Measurements from ENCODE around the gene SPATA12.

Gene SPATA12

DNA sequence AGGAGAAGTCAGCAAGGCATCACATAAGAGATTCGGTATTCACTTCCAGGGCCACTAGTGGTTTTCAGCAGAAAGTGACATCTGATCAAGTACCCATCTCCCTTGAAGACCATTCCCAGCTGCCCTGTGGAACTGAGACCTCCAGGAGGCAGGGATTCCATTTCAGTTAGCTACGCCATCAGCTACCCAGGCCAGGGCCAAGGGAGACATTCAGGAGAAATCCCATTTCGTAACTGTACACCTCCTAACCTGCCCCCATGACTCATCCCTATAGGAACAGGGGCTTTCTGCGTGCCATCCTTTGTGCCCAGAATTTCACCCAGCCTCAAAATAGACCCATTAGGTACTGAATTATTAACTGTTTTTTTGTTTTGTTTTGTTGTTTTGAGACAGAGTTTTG, 24.7 kb downstream of the SPATA12 start:
- no peak for DNase-seq

DNA sequence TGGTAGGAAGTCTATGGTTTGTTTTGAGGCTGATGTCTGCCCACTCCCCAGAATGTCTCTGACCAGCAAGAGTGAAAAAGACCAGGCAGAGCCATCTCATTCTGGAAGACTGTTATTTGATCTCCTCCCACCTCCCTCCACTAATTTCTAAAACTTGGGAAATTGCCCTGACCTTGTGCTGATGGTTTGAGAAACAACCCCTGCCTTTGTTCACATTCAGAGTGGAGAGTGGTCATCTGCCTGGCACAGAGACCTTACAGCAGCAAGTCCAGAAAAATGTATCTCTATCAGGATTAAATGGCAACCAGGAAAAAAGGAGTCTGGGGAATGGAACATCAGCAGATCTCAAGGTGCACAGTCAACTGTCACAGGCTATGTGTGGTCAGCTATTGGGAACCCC, 25.7 kb downstream of the SPATA12 start:
- no peak for DNase-seq

DNA sequence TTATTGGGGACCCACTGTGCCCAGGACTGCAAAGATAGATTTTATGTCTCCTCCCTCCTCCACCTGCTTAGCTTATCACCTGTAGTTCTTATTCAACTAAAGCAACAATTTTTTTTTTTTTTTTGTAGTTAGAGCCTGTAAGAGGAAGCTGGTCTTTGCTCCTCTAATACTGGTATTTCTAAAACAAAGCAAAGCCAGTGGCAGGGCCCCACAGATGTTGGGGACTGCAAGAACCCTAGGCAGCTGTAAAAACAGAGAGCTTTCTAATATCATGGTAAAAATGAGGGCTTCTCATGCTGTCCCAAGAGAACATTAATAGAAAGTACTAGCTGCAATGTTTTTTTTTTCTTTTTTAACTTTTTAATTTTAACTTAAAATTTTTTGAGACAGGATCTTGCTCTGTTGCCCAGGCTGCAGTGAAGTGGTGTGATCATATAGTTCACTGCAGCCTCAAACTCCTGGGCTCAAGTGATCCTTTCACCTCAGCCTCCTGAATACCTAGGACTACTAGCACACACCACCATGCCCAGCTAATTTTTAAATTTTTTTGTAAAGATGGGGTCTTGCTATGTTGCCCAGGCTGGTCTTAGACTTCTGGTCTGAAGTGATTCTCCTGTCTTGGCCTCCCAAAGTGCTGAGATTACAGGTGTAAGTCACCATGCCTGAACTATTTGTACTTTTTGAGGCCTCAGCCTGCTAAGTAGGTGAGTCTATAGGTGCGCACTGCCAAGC, 27.1 kb downstream of the SPATA12 start:
- DNase-seq = no peak

DNA sequence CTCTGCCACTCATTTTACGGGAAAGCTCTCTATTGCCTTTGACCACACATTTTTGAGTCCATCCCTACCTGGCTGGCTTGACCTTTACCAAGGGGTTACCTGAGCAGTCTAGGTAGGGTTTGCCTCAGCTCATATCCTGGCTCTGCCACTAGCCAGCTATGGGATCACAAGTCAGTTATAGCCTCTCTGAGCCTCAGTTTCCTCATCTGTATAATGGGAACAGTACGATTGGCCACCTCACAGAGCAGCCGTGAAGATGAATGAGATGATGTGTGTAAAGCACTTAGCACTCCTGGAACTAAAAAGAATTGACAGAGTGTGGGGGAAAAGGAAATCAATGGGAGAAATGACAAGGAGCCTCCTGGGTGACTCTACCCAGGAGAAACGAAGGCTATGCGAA, 28.0 kb downstream of the SPATA12 start:
- DNase-seq = no peak

DNA sequence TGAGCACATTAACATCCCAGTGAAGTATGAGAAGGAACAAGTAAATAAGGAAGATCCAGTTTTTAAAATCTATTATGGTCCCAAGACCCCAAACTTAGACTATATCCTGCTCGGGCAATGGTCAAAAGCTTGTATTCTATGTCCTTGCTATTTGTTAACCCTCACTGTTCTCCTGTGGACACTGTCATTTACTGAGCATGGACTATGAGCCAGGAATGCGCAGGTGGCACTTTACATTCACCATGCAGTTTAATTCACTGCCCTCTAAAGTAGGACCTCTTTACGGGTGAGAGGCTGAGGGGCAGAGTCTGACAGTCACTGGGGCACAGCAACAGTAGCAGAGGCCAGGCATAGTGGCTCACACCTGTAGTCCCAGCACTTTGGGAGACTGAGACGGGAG, 28.6 kb downstream of the SPATA12 start:
- DNase-seq = no peak

DNA sequence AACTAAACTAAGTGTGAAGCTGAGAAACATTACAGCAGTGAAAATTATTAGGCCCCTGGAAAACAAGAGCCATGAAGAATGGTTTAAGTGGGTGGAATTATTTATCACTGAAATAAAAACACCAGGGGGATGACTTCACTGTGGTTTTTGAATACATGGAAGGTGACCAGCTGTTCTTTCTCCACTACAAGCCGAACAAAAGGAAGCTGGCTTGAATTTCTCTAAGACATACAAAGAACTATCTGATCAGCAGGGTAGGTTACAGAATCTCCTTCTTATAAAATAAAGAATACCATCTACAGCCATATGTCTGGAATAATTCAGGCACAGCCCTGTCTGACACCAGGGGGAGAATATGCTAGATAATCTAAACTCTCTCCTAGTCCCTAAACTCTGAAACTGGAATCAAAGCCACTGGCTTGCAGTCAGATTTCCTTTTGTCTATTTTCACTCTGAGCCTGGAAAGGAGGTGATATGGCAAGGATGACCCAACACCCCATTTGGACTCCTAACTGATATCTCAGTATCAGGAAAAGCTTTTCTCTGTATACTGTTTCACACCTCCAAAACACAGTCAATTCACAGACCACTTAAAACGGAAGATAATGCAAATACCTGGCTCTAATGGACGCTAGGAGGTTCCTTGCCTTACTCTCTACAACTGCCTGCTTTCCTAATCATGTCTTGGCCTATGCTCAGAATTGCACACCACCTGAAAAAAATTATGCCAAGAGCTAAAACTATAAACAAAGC, 31.2 kb downstream of the SPATA12 start:
- no peak for DNase-seq

DNA sequence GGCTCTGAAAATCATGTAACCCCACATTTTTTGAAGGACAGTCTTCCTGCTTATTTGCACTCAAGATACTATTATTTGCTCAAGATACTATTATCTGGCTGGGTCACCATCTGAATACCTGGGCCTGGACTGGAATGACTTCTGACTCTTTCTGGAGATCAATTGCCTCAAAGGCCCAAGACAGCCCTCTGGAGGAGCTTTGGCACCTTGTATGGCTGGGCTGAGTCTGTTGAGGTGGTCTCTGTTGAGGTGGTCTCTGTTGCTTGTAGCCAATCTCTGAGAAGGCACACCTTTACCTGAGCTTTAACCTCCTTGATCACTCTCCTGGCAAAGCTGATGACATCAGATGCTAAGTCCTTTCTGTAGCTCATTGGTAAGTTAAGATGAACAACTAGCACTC, 33.0 kb downstream of the SPATA12 start:
- no peak for DNase-seq

DNA sequence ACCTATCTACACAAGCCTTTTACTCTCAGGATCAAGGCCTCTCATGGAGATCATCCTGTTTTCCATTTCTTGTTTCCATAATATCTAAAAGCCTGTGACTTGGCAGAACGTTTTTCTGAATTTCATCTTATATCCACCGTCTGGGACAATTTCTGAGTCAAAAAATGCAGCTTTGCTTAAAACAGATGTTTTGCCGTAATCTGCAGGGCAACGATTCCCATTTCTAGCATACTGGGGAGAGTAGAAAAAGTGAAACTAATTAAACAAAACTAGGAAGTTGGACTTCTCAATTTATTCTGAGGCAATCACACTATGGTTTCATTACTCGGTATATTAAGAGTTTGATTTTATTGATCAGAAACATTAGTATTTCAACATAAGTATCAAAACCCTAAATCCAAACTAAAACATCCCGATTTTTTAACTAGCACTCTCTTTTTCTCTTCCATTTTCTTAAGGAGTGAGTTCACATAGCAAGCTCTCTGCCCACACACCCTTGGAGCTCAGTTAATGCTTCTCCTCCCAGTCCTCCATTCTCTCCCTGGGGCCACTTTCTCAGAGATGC, 33.6 kb downstream of the SPATA12 start:
- DNase-seq = no peak

DNA sequence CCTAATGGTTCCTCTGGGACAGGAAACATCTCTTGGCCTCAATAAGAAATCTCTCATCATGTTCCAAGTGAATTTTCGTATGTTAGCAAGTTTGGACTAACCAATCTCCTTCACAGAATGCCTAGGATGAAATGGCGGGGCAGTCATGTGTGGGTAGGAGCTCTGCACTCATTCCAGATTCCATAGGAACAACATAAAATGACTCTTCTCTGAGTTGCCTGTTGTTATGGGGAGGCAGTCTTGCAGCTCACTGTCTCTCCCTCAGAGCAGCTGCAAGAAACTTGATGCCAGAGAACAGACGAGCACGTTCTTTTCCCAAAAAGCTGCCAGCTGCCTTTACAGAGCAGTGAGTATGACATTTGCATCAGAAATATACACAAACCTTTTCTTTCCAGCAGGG, 34.1 kb downstream of the SPATA12 start:
- DNase-seq = no peak

DNA sequence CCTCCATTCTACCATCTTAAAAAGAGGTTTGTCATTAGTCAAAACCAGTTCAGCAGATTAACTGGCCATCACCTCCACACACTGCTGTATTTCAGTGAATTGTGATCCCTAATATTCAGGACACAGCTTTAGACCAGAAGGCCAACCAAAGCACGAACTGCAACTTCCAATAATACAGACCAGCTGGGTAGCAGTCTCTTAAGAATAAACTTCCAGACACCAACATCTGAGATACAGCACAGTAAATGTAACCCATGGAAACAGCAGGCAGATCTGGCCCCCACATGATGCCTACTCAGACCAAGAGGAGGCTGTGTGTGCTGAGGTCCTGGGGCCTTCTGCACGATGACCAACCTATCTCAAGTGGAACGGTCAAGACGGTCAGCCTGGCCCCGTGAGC, 34.9 kb downstream of the SPATA12 start:
- DNase-seq = no peak

DNA sequence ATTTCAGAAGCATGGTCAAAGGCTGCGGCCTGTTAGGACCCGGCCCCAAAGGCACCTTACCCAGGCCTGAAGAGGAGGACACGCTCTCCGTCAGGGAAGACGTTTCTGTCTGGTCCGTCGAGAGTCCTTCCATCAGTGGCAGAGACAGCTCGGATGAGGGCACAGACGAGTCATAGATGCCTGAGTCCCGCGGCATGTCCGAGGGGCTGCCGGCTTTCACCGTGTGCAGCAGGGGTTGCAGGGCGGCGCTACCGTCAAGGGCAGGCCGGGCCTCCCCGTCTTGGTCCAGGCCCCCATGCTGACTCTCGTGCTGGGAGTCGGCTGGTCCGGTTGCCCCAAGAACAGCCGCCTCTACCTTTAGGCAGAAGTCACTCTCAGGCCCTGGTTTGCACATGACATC, 37.1 kb downstream of the SPATA12 start:
- DNase-seq = no peak

DNA sequence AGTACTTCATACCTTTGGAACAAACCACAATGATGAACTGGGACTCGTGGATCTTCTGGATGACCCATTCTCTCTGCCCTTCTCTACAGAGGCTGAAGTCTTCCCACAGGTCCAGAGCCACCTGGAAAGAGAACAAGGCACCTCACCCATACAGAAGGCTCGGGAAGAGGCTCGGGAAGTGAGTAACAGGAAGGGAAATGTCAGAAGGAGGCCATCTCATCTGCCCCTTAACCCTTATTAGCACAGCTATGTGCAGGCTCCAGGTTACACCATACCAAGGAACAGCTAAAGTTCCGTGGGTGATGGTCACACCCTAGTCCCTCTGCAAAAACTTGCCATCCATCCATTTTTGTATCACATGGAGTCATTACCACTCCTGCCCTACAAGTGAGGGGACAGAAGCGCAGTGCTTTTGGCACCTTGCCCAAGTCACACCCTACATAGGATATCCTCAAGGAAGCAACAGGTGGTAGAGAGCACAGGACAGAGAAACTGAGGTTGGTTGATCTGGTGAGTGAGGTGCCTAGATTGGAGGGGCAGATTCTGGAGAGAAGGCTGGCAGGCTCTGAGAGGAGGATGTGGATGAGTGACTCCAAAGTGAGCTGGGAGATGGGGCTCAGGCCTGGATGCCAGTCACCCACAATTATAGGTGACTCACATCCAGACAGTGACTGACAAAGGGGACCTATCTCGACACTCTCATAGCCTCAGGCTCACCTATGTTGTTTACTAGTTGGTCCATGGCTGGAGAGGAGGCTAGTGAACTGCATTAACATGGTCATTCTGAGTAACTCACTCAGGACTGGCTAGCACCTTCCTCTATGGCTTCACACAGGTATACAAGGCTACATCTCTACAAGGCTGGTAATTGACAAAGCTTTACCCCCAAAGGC, 38.2 kb downstream of the SPATA12 start:
- no peak for DNase-seq

DNA sequence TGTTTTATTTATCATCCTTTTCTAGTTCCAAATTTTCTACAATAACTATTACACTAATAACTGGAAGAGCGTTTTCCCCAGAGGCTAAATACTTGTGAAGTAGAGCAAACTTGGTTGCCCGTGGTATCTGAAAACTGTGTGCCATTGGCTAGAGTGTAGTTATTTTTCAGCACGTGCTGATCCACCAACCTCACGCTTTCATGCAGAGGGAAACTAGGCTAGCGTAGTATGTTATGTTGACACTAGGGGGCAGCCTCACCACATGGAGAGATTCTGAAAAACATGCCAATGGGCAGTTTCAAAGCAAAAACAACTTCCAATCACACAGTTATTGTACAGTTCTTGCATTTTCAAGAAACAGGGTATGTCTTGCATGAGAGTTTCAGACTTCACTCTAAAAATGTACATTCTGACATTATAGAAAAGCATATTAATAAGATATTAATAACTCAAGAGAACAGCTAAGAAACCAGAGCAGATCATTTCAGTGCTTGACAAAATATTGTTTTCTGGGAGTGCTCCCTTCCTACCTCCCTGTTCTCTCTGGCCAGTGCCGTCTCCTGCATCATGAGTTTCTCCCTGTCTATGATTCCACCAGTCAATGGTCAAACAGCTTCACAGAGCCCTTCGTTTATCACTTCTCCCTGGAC, 39.7 kb downstream of the SPATA12 start:
- DNase-seq = peak; percentile 68

DNA sequence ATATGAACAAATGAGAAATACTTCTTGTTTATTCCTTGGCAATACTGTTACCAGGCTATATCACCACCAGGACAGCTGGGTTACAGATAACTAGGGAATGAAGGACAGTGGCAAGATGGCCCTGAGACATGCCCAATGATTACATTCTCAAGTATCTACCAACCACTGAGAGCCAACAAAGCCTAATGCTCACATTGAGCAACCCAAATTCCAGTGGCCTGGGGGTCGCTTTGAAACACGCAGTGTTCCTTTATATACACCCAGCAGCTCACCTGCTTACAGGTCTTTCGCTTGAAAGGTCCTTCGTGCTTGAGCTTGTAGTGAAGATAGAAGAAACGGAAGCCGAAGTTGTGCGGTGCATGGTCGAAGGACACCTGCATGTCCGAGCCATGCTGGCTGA, 45.1 kb downstream of the SPATA12 start:
- DNase-seq = no peak

DNA sequence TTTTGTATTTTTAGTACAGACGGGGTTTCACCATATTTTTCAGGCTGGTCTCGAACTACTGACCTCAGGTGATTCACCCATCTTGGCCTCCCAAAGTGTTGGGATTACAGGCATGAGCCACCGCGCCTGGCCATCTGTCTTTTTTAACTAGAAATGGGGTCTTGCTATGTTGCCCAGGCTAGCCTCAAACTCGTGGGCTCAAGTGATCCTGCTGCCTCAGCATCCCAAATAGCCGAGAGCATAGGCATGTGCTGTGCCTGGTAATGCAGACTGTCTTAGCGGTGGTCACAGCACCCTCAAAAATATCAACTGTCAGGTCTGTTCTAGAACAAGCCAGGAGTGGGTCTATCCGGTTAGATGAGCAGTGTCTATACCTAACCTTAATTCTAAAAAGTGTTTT, 48.2 kb downstream of the SPATA12 start:
- no peak for DNase-seq

DNA sequence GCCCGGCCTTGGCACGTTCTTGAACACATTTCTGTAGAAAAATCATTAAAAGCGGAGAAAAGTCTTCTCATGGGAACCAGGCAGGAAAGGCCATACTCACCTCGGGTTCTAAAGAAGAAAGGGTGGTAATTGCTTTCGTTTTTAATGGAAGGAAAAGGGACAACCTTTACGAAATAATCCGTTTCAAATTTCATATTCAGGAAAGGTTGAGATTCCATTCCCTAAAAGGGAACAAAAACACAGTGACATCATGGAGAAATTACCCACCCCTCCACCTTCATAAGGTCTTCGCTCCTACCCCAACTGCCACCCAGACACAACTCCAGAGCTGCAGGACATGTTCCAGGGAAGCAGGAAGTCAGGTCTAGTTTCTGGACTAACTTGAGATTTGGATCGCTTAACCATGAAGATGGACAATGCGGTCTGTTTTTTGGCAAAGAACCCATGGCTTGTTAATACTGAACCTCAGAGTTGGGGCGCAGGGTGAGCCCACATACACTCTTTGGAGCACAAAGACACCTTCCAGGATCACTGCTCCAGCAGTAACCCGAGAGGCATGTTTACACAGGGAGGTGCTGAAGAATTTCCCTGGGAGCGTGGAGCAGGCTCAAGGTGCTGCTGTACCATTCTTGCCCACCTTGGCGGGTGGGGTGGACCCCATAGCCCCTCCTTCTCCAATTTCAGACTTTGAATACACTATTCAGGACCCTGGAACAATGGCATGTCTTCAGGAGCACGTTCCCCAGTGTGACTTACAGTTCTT, 49.2 kb downstream of the SPATA12 start:
- no peak for DNase-seq

DNA sequence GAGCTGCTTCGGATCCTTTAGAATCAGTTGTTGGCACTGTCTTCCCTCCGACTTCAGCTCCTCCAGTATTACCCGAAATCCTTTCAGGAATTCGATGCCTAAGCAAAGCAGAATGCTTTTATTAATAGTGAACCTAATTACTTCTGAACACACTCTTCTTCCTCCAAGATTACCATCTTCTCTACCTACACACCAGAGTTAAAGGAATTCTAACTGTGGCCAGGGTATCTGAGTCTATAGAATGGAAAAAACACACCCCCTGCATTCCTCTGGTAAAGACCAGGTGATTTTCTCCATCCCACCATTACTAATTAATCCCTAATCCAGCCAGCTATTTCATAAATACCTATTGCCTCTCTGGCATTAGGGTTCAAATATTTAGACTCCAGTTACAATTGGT, 49.8 kb downstream of the SPATA12 start:
- DNase-seq = no peak

DNA sequence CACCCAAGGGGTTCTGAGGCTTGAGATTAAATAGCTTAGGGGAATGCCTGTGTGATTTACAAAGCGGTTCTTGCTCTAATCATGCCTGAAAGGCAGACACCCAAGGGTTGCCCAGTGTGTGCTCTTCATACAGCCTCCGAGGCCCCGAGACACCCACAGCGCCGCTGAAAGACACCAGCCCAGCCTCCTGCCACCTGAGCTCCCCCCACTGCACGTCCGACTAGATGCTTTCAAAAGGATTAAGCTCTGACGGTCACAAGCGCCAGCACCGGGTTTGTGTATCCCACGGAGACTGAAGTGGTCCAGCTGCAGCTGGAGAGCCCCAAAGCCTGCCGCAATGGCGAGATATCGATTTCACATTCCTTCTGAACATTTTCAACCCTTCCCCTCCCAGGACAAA, 50.3 kb downstream of the SPATA12 start:
- DNase-seq = no peak

DNA sequence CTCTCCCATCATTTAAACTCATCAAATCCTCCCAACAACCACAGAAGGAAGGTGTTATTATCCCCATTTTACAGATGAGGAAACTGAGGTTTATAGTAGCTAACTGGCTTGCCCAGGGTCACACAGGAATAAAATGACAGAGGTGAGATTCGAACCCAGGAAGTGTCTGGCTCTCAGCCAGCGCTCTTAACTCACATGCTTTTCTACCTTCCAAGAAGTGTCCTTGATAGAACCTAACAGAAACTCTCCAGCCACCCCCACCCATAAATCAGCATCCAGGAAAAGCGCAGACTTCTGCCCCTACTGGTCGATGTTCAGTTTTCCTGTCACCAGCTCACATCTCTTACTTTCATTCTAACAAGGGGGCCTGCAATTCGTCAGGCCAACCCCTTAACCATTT, 51.7 kb downstream of the SPATA12 start:
- no peak for DNase-seq

DNA sequence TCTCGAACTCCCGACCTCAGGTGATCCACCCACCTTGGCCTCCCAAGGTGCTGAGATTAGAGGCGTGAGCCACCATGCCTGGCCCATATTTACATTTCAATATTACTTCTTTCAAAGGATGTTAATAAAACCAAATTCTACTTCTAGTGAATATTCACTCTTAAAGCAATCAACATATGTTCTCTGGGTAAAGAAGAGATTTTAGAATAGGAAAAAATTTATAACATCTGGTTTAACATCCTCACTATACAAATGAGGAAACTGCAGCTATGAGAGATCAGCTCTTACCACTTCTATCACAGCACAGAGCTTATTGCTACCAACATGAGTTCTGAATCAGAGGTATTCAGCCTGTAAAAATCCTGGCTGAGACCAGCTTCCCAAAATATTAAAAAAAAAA, 56.0 kb downstream of the SPATA12 start:
- DNase-seq = no peak

DNA sequence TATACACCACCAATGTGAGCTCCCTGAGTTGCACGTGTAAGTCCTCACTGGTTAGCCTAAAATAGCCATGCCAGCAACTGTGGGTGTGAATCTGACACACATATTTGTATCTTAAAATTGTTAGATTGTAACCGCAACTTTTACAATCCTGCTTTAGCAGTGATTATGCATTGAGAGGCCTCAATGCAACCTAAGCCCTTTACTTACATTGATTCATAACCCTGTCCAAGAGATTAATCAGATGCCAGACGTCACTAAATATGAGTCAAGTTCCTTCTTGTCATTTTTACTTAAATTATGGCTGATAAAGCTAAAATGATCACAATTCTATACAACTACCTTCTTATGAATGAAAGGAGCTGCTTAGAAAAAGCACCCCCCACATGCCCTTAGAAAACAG, 57.8 kb downstream of the SPATA12 start:
- DNase-seq = no peak

DNA sequence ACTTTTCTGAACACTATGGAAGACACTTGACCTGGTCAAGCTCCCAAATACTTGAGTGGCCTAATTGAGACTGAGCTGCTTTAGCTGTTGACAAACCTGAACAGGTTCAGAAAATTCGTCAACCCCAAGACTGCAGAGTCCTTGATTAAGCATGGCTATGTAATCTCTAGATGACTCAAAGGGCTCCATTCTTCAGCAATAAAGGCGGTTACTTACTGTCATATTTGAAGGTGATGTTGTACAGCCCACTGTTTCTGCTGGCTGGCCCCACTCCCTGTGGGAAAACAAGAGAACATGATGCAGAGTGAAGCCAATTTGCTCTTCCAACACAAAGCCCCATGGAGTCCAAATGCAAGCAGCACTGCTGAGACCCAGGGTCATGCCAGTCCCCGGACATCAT, 59.6 kb downstream of the SPATA12 start:
- no peak for DNase-seq

Data from KG1 (cell line).